Karpas-422 (cell line): Measurements from ENCODE around the gene ZIM2. TPM values are rescaled to one million over a fixed set of nuclear protein-coding genes. Genes with fewer than 3 reads are reported as not detected.

ENCODE experiments used
- DNase-seq: peaks from one replicate; pipeline ENCODE4 v3.0.0-alpha.2; 2015
- H2AFZ ChIP-seq: fragments of 200-600 bp; sonication (generic); 2 replicates; pipeline ENCODE4 v1.6.1; 2014; ENCODE audit warnings: antibody characterized with exemption, low read length, mixed read lengths
- H3K27ac ChIP-seq: fragments of 200-600 bp; sonication (generic); 2 replicates; pipeline ENCODE4 v1.5.1; 2014; ENCODE audit warnings: mild to moderate bottlenecking, low read length, moderate library complexity
- H3K27me3 ChIP-seq: fragments of 200-600 bp; sonication (generic); 2 replicates; pipeline ENCODE4 v1.6.1; 2014; ENCODE audit warnings: low read length, mixed read lengths
- H3K36me3 ChIP-seq: fragments of 200-600 bp; sonication (generic); 2 replicates; pipeline ENCODE4 v1.6.1; 2014; ENCODE audit warnings: low read length, mixed read lengths; ENCODE audit not compliant: insufficient read depth
- H3K4me1 ChIP-seq: fragments of 200-600 bp; sonication (generic); 2 replicates; pipeline ENCODE4 v1.6.1; 2014; ENCODE audit warnings: mild to moderate bottlenecking, low read length, mixed read lengths
- H3K4me2 ChIP-seq: fragments of 200-600 bp; sonication (generic); 2 replicates; pipeline ENCODE4 v1.6.1; 2014; ENCODE audit warnings: low read length, low read depth, mild to moderate bottlenecking; ENCODE audit not compliant: poor library complexity, severe bottlenecking
- H3K4me3 ChIP-seq: fragments of 200-600 bp; sonication (generic); 2 replicates; pipeline ENCODE4 v1.5.1; 2014; ENCODE audit warnings: mild to moderate bottlenecking, antibody characterized with exemption, low read length, mixed read lengths
- H3K79me2 ChIP-seq: fragments of 200-600 bp; sonication (generic); 2 replicates; pipeline ENCODE4 v1.6.1; 2014; ENCODE audit warnings: mild to moderate bottlenecking, low read length, mixed read lengths
- H3K9ac ChIP-seq: fragments of 200-600 bp; sonication (generic); 2 replicates; pipeline ENCODE4 v1.6.0; 2014; ENCODE audit warnings: low read length
- H3K9me2 ChIP-seq: fragments of 200-600 bp; sonication (generic), shearing (Covaris generic); replicated peaks from 2 replicates; pipeline ENCODE4 v1.6.0; 2014; ENCODE audit warnings: mild to moderate bottlenecking, low read length, moderate library complexity; ENCODE audit not compliant: insufficient read depth
- H3K9me3 ChIP-seq: fragments of 300-700, 200-600 bp; sonication (generic); 2 replicates; pipeline ENCODE4 v1.6.1; 2014; ENCODE audit warnings: low read length, mixed read lengths
- H4K20me1 ChIP-seq: fragments of 200-600 bp; sonication (generic); 2 replicates; pipeline ENCODE4 v1.6.1; 2014; ENCODE audit warnings: mild to moderate bottlenecking, antibody characterized with exemption, low read length, low read depth; ENCODE audit not compliant: insufficient read depth
- total RNA-seq: library from RNA; depleted of rRNA; stranded (reverse); fragments of >200 nt; shearing (Covaris generic); gene quantifications from 2 replicates; pipeline ENCODE4 v1.2.3, GENCODE V29; 2014; ENCODE audit warnings: low replicate concordance

ZIM2 gene
- total RNA-seq, 1 experiment from 2014 or later, result not detected

DNA sequence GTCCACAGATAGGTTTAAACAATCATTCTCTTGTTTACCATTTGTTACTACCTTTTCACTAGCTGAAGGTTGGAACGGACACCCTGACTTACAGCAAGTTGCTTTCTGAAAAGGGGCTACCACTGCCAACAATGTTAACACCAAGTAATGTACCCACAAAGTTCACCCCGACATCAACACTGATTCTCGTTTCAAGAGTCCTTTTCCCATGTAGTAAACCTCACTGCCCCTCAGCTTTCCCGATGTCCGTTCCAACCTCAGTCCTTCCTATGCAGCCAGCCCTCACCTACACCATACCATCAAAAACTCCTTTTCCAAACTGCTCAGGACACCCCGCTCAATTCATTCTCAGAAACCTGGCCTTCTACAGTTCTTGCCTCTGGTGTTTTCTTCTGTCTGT is 29.0 kb downstream of the ZIM2 start:
- no peak for DNase-seq
- Histone ChIP-seq H3K79me2 (no peaks in the 10 kb centered on the region), H3K4me1 (no peaks in the 10 kb centered on the region), H3K9me2 (no peaks in the 10 kb centered on the region), H4K20me1 (no peaks in the 10 kb centered on the region), H3K27me3 (no peaks in the 10 kb centered on the region), H3K9ac (no peak overlapping the region), H3K4me2 (no peak overlapping the region), H3K36me3 (no peaks in the 10 kb centered on the region), H3K4me3 (no peak overlapping the region), H3K9me3 (peaks cover under 1% of the 10 kb centered on the region), H2AFZ (no peak overlapping the region), H3K27ac (no peak overlapping the region)

GRCh38 chr19:56810260-56810659 is 30.3 kb downstream of the ZIM2 start:
- no peaks in the 10 kb centered on the region for H3K9me2 ChIP-seq
- no peaks in the 10 kb centered on the region for H4K20me1 ChIP-seq
- no peaks in the 10 kb centered on the region for H3K4me1 ChIP-seq
- no peak overlapping the region for H3K9ac ChIP-seq
- H2AFZ ChIP-seq, result no peak overlapping the region
- H3K36me3 ChIP-seq, result no peaks in the 10 kb centered on the region
- no peak for DNase-seq
- H3K27me3 ChIP-seq, result no peaks in the 10 kb centered on the region
- no peak overlapping the region for H3K27ac ChIP-seq
- no peak overlapping the region for H3K4me2 ChIP-seq
- H3K9me3 ChIP-seq, result peaks cover 9% of the 10 kb centered on the region
- no peaks in the 10 kb centered on the region for H3K79me2 ChIP-seq
- H3K4me3 ChIP-seq, result no peak overlapping the region

DNA sequence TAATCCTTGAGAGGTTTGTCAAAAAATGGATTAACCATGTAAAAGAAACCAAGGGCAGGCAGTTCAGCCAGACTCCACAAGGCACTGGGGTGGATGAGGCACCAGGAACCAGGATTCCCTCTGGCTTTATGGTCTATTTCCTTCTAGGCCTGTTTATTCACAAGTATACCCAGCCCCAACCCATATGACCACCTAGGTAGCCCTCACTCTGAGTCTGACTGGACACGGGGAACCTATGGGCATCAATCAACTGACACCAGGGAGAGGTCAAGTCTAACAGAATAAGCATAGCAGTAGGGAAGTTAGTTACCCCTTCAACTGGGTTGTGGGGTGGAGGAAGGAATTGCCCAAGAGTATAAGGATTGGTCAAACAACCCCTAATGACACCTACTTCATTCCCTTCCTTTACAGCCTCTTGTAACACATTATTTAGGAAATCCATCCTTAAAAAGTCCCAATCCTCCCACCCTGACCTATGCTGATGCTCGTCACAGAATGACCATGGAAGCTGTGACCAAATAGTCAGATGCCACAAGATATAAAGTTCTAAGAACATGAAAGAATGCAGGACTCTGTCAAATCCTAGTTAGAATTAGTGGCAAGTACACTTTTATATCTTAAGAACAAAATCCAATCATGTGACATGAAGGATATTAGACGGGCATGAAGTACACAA is 31.7 kb downstream of the ZIM2 start:
- H3K27ac ChIP-seq, result no peak overlapping the region
- no peaks in the 10 kb centered on the region for H3K4me1 ChIP-seq
- no peak overlapping the region for H3K9ac ChIP-seq
- no peaks in the 10 kb centered on the region for H3K79me2 ChIP-seq
- no peak overlapping the region for H3K4me2 ChIP-seq
- no peaks in the 10 kb centered on the region for H3K27me3 ChIP-seq
- no peak overlapping the region for H2AFZ ChIP-seq
- H3K9me2 ChIP-seq, result no peaks in the 10 kb centered on the region
- no peaks in the 10 kb centered on the region for H4K20me1 ChIP-seq
- DNase-seq, result no peak
- peaks cover 14% of the 10 kb centered on the region for H3K9me3 ChIP-seq
- no peak overlapping the region for H3K4me3 ChIP-seq
- H3K36me3 ChIP-seq, result no peaks in the 10 kb centered on the region

DNA sequence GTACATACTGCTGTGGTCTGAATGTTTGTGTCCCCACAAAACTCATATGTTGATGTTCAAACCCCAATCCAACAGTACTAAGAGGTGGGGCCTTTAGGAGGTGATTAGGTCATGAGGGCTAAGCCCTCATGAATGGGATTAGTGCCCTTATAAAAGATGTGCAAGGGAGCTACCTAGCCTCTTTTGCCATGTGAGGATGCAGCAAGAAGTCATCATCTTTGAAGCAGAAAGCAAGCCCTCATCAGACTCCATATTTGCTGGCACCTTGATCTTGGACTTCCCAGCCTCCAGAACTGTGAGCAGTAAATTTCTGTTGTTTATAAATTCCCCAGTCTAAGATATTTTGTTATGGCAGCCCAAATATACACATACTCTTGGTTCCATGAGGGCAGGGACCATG is 33.9 kb downstream of the ZIM2 start:
- Histone ChIP-seq H3K4me3 (no peak overlapping the region), H3K4me2 (no peak overlapping the region), H3K27ac (no peak overlapping the region), H4K20me1 (no peaks in the 10 kb centered on the region), H3K4me1 (no peaks in the 10 kb centered on the region), H3K9me2 (no peaks in the 10 kb centered on the region), H2AFZ (no peak overlapping the region), H3K9me3 (peaks cover 31% of the 10 kb centered on the region), H3K79me2 (no peaks in the 10 kb centered on the region), H3K27me3 (no peaks in the 10 kb centered on the region), H3K36me3 (no peaks in the 10 kb centered on the region), H3K9ac (no peak overlapping the region)
- DNase-seq, result no peak

DNA sequence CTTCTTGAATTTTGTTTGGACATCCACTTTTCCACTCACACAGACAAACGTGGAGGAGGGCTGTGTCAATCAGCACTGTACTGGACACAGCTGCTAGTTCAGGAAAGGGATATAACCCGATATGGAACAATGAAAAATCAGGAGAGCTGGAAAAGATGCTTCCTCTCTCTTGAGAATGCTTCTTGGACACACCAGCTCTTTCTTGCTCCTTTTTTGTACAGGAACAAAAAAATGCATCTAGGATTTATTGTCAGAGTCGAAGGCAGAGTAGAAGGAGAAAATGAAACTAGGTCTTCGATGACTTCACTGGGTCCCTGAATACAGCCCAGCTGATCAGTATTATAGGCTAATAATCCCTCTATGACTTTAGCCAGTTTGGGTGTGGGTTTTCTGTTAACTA is 62.2 kb downstream of the ZIM2 start:
- Histone ChIP-seq H4K20me1 (no peaks in the 10 kb centered on the region), H3K4me3 (no peak overlapping the region), H3K9me2 (no peaks in the 10 kb centered on the region), H3K9me3 (peaks cover 6% of the 10 kb centered on the region), H3K4me2 (no peak overlapping the region), H3K27me3 (no peaks in the 10 kb centered on the region), H3K27ac (no peak overlapping the region), H3K36me3 (no peaks in the 10 kb centered on the region), H3K79me2 (no peaks in the 10 kb centered on the region), H3K4me1 (no peaks in the 10 kb centered on the region), H3K9ac (no peak overlapping the region), H2AFZ (no peak overlapping the region)
- DNase-seq, result peak; percentile 16

- Histone ChIP-seq H3K36me3 (no peaks in the 10 kb centered on the region), H4K20me1 (no peaks in the 10 kb centered on the region), H3K79me2 (no peaks in the 10 kb centered on the region), H3K9me2 (no peaks in the 10 kb centered on the region), H3K9ac (no peak overlapping the region), H3K4me3 (no peak overlapping the region), H2AFZ (no peak overlapping the region), H3K27me3 (peaks cover 3% of the 10 kb centered on the region; the same call in 1 of the 2 replicates), H3K9me3 (peaks cover 21% of the 10 kb centered on the region), H3K27ac (no peak overlapping the region), H3K4me2 (no peak overlapping the region), H3K4me1 (no peaks in the 10 kb centered on the region)
- no peak for DNase-seq
These were observed 70.9 kb downstream of the ZIM2 start for GRCh38 chr19:56769650-56770049.

DNA sequence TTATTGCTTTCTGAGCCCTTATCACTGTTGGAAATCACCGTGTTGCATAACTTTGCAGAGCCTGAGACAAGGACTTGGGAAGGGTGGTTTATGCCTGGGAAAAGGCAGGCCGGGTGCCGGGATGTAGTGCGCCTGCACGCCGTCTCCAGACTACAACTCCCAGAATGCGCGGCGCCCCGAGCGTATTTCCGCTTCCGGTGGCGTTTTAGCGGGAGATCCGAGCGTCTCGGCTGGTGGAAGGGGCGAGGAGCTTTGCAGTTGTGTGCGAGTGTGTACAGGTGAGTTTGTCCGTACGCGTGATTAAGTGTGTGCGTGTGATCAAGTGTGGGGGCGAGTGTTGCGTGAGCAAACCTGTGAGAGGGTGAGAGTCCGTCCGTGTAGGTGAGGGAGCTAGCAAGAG is 75.4 kb downstream of the ZIM2 start:
- Histone ChIP-seq H3K4me3 (no peak overlapping the region), H3K27ac (no peak overlapping the region), H3K4me2 (no peak overlapping the region), H4K20me1 (no peaks in the 10 kb centered on the region), H3K36me3 (no peaks in the 10 kb centered on the region), H3K9me3 (peaks cover 36% of the 10 kb centered on the region), H2AFZ (no peak overlapping the region), H3K27me3 (no peaks in the 10 kb centered on the region; the same call in 1 of the 2 replicates), H3K79me2 (no peaks in the 10 kb centered on the region), H3K9ac (no peak overlapping the region), H3K4me1 (no peaks in the 10 kb centered on the region), H3K9me2 (no peaks in the 10 kb centered on the region)
- no peak for DNase-seq

DNA sequence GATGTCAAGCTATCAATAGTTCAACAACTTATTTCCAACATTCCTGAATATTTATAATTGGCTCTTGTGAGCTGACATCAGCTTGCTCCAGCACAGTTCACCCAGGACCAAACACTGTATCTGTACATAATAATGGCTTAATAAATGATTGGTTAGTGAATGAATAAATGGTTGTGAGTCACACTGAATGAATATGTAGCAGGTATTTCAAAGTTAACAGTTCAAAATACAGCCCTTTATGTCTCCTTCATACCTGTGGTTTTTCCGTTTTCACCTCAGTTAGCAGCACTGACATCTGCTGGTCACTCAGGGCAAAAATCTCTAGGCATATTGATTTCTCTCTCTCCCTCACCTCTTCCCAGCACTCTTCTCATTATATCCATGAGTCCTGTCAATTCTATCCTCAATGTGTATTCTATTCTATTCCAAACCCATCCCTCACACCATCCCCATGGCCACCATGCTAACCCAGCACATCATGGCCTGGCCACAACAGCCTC is 76.3 kb downstream of the ZIM2 start:
- Histone ChIP-seq H3K4me2 (no peak overlapping the region), H3K4me1 (no peaks in the 10 kb centered on the region), H3K9me2 (no peaks in the 10 kb centered on the region), H4K20me1 (no peaks in the 10 kb centered on the region), H3K9me3 (peaks cover 41% of the 10 kb centered on the region), H3K9ac (no peak overlapping the region), H3K79me2 (no peaks in the 10 kb centered on the region), H3K27me3 (no peaks in the 10 kb centered on the region; the same call in 1 of the 2 replicates), H3K4me3 (no peak overlapping the region), H2AFZ (no peak overlapping the region), H3K36me3 (no peaks in the 10 kb centered on the region), H3K27ac (no peak overlapping the region)
- DNase-seq, result peak; percentile 54
